Spleen (tissue), 7 donors: ENCODE measurements around the gene PAFAH1B1.

Source experiments
- CTCF ChIP-seq, 11 experiments: fragments of 200-600 bp in 7 of 11; fragments of 450-650 bp in 4 of 11; sonication (generic) in 4 of 11; IDR thresholded peaks in 8 of 11; conservative IDR thresholded peaks in 3 of 11; 1 replicate in 7 of 11; 2 replicates in 4 of 11; pipeline versions ENCODE4 v1.4.0 to v1.8.0; 2016 to 2021; ENCODE audit warnings: antibody characterized with exemption in 11 of 11, inconsistent platforms in 4 of 11, mild to moderate bottlenecking in 1 of 11
- POLR2A ChIP-seq, 3 donors: fragments of 450-650 bp; IDR thresholded peaks; one replicate each; pipeline ENCODE4 v1.5.1; 2017; ENCODE audit warnings: antibody characterized with exemption in 3 of 3, mild to moderate bottlenecking in 1 of 3
- POLR2AphosphoS5 ChIP-seq, 3 donors: sonication (generic); formaldehyde crosslinking; IDR thresholded peaks; one replicate each; pipeline ENCODE4 v1.5.1; 2017; ENCODE audit warnings: antibody characterized with exemption in 3 of 3
- donor health status: DM: no; HTN: no; CAD: no; lungs with moderate emphysema.
- donor health status: DM: no; HTN: no; CAD: no.
- donor health status: DM: no; HTN: no; CAD: no.

- TF ChIP-seq CTCF (IDR thresholded peaks at IDR 0.05 in 8 of 11, conservative IDR thresholded peaks at IDR 0.05 in 3 of 11) (no peak), POLR2A (IDR thresholded peaks at IDR 0.05) (no peak), POLR2AphosphoS5 (IDR thresholded peaks at IDR 0.05) (no peak)
These were observed 107.9 kb downstream of the PAFAH1B1 start for GRCh38 chr17:2701161-2701995.
